ENCODE results near the gene BCLAF1.

The BCLAF1 gene, protein sequence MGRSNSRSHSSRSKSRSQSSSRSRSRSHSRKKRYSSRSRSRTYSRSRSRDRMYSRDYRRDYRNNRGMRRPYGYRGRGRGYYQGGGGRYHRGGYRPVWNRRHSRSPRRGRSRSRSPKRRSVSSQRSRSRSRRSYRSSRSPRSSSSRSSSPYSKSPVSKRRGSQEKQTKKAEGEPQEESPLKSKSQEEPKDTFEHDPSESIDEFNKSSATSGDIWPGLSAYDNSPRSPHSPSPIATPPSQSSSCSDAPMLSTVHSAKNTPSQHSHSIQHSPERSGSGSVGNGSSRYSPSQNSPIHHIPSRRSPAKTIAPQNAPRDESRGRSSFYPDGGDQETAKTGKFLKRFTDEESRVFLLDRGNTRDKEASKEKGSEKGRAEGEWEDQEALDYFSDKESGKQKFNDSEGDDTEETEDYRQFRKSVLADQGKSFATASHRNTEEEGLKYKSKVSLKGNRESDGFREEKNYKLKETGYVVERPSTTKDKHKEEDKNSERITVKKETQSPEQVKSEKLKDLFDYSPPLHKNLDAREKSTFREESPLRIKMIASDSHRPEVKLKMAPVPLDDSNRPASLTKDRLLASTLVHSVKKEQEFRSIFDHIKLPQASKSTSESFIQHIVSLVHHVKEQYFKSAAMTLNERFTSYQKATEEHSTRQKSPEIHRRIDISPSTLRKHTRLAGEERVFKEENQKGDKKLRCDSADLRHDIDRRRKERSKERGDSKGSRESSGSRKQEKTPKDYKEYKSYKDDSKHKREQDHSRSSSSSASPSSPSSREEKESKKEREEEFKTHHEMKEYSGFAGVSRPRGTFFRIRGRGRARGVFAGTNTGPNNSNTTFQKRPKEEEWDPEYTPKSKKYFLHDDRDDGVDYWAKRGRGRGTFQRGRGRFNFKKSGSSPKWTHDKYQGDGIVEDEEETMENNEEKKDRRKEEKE

DNA sequence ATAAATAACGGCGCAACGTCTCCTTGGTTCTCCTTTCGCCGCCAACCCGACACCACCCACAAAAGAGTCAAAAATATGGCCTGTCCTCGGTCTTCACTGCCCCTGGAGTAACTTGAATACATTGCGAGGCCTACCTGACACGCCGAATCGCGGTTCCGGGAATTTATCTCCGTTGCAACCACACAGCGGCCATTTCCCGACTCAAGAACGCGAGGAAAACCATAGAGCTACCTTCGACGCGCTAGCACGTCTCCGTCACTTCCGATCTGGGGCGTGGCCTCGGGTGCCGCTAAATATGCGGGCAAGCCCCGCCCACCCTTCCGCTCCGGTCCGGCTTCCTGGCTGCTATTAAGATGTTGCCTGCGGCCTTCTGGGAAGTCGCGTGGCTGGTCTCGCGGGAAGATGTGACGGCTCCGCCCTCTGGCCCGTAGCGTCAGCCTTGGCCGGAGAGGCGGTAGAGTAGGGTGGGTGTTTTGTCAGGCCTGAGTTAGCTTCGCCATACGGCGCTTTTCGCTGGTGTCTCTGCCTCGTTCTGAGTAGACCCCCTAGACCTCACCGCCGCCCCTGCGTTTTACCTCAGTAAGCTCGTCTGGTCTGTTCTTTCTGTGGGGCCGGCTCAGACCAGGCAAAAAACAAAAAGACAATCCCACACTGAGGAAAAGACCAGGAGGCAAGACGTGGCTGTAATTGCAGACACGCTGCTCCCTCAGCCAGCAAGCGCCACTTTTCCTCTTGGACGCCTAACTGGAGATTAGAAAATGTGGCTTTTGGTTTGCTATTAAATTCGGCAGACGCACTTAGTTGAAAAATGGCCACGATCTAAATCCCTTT, at the start of gene BCLAF1:
TSS of gene BCLAF1 (minus strand) at position 268 of the 831 bp plus-strand sequence. CDS start 9,980 bp downstream, outside the sequence.
- DNase-seq = peak; percentile 100

DNA sequence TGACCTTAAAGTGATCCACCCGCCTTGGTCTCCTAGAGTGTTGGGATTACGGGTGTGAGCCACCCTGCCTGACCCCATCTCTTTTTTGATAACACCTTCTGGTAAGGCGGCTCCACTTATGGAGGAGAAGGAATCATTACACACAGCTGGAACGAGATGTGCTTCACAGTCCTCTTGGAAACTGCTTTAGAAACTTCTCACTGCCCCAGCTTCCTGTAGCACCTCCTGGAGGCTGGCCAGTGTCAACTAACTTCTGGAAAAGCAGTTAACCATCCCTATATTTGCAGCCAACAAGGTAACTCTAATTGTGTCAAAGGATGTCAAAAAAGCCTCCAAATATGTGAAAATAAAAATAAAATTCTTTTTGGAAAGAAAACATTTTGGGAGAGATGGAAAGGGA, 48.8 kb upstream of the BCLAF1 start:
- DNase-seq = no peak

GRCh38 chr6:136337606-136338005, 48.0 kb upstream of the BCLAF1 start:
- no peak for DNase-seq

GRCh38 chr6:136337121-136337520, 47.5 kb upstream of the BCLAF1 start:
- DNase-seq = no peak

- DNase-seq = no peak
Measured at GRCh38 chr6:136335736-136336363, 46.2 kb upstream of the BCLAF1 start.

DNA sequence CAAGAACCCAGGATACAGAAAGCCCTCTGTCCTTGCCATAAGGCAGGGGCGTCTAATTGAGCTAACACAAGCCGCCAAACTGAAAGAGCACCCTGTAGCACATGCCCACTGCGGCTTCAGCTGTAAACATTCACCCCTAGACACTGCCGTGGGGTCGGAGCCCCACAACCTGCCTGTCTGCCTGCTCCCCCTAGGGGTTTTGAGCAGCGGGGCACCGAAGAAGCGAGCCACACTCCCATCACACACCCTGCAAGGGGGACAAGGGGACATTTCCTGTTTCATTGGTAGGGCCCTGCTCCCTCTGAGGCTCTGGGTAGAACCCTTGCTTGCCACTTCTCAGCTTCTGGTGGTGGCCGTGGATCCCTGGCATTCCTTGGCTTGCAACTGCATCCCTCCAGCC, 45.2 kb upstream of the BCLAF1 start:
- no peak for DNase-seq

DNA sequence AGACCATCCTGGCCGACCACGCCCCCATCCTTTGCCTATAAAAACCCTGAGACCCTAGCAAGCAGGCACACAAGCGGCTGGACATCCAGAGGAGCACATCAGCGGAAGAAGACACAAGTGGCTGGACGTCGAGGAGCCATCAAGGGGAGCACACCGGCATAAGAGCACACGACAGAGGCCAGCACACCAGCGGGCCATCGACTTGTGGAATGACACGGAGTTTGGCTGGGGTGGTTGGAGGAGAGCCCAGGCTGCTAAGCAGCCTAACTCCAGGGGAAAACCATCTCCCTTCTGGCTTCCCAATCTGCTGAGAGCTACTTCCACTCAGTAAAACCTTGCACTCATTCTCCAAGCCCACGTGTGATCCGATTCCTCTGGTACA, 44.8 kb upstream of the BCLAF1 start:
- DNase-seq = no peak

DNA sequence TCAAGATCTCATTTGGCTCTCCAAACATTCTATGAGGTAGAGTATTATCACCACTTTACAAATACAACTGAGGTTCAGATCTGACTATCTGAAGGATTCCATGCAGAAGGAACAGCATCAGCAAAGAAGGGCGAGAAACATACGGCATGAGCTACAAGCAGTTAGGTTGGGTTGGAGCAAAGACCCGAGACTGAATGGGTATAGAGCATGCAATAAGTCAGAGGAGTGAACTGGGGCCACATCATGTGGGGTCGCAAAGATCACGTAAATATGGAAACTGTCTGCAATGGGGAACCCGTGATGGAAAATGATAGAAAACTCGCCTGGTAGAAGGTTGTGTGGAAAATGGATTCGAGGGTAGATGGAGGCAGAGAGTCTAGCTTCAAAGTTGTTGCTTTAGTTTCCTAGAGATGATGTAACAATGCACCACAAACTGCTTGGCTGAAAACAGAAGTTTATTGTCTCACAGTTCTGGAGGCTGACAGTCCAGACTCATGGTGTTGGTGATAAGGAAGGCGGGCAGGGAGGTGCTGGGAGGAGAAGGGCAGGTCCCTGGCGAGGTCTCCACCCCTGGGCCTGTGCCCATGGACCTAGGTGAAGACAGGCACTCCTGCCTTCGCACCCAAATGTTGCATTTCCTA, 44.3 kb upstream of the BCLAF1 start:
- no peak for DNase-seq

GRCh38 chr6:136331461-136331860, 41.8 kb upstream of the BCLAF1 start:
- DNase-seq = no peak

DNA sequence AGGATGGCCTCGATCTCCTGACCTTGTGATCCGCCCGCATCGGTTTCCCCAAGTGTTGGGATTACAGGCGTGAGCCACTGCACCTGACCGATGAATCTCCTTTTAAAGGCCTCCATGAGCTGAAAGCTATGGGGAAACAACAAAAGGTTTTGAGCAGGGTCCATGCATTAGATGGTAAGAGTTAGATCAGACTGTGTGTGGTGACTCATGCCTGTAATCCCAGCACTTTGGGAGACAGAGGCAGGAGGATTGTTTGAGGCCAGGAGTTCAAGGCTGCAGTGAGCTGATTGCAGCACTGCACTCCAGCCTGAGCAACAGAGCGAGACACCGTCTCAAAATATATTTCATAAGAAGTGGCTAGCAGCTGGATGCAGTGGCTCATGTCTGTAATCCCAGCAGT, 41.0 kb upstream of the BCLAF1 start:
- no peak for DNase-seq

- no peak for DNase-seq
Measured at GRCh38 chr6:136326038-136326553, 36.5 kb upstream of the BCLAF1 start.

GRCh38 chr6:136324686-136325380, 35.2 kb upstream of the BCLAF1 start:
- no peak for DNase-seq

GRCh38 chr6:136323431-136324112, 33.9 kb upstream of the BCLAF1 start:
- DNase-seq = no peak

DNA sequence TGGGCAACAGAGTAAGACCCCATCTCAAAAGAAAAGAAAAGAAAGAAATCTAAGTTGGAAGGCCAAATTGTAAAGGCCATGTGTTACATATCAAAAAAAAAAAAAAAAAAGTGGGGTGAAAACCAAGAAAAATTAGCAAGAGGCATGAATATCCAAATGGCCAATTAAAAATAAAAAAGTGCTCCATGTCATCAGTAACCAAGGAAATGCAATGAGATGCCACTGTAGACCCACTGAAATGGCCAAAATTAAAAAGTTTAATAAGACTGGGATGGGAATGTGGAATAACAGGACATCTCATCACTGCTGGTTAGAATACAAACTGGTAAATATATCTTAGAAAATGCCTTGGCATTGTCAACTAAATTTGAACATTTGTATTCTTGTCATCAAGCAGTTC, 30.1 kb upstream of the BCLAF1 start:
- DNase-seq = peak in 1 of 2 donors; percentile 5

DNA sequence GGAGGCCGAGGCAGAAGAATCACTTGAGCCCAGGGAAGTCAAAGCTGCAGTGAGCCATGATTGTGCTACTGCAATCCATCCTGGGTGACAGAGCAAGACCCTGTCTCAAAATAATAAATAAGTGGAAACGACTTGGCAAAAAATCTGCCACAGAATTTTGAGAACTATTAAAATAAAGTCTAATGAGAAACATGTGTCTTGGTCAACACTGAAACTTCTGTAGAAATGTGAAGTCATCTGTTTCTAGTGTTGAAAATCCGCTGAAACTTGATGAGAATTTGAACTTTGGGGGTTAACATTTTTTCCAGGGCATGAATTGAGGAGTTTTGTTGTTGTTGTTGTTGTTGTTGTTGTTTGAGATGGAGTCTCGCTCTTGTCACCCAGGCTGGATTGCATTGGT, 29.0 kb upstream of the BCLAF1 start:
- DNase-seq = no peak

DNA sequence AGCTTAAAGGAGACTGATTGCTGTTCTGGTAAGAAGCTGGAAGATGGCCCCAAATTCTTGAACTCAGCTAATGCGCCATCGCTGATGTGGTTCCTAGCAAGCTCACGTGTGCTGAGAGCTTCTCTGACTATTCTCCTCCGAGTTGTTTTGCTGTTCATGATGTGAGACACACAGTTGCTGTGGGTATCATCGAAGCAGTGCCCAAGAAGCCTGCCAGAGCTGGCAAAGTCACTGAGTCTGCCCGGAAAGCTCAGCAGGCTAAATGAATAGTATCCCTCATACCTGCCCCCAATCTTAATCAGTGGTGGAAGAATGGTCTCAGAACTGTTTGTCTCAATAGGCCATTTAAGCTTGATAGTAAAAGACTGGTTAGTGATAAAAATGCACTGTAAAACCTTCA, 28.3 kb upstream of the BCLAF1 start:
- no peak for DNase-seq

DNA sequence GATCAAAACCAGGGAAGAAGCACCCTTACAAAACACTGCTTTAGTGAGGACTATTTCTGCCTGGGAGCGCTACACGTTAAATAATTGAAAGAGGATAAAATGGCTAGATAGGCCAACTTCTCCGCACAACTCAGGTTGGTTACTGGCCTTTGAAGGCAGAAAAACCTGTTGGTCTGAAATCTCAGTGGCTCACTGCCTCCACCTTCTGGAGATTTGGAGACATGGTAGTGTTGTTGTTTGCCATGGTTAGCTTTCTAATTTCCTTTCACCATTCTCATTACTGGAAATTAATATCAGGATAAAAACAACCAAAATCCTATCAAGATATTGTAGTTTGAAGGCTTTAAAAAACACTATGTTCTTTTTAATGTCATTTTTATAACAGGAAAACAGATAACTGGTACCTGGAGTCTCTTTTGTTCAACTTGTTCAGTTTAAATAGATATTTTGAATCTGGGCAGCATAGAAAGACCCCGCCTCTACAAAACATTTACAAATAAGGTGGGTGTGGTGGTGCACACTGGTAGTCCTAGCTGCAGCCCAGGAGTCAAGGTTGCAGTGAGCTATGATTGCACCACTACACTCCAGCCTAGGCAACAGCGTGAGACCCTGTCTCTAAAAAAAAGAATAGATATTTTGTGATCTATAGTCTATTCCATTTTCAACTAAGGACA, 27.5 kb upstream of the BCLAF1 start:
- DNase-seq = peak; percentile 61 to 77

DNA sequence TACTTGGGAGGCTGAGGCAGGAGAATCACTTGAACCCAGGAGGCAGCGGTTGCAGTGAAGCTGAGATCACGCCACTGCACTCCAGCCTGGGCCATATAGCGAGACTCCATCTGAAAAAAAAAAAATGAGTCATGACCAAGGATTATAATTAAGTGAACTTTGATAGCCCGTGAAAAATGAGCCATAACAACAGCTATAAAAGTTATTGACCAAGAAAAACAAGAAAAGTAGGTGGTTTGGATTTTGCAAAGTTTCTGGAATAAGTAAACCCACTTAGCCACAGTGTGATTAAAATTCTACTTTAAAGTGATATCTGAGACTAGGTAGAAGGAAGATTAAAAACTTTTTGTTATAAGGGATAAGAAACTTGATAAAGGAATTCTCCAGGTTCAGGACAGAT, 25.9 kb upstream of the BCLAF1 start:
- DNase-seq = no peak

DNA sequence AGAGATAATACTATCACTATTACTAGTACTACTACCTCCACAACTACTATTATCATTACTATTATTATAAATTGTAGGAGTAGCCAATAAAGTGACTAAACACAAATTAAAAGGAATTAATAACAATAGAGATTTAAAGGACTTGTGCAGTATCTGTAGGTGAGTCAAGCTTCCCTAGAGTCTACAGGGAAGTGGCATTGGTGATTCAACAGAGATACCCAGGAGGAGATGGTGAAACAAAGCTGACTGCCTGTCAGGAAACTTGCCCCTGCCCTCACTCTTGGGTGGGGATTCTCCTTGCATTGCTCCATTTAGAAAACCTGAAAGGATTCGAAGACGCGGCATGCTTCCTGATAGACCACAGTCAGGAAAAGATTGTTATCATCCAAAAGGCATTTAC, 23.3 kb upstream of the BCLAF1 start:
- DNase-seq = no peak
